Stomach (tissue), 4 donors: ENCODE data around the gene PTPRU.

Source experiments
- CTCF ChIP-seq, 7 experiments: fragments of 450-650 bp in 4 of 7; fragments of 200-600 bp in 3 of 7; sonication (generic) in 3 of 7; IDR thresholded peaks; one replicate each; pipeline ENCODE4 v1.5.1; 2016 to 2019; ENCODE audit warnings: antibody characterized with exemption in 7 of 7, control low read depth in 2 of 7, mild to moderate bottlenecking in 1 of 7
- POLR2A ChIP-seq, 4 donors: fragments of 450-650 bp; IDR thresholded peaks; one replicate each; pipeline ENCODE4 v1.6.1; 2016; ENCODE audit warnings: antibody characterized with exemption in 4 of 4, control low read depth in 2 of 4, mild to moderate bottlenecking in 1 of 4, moderate library complexity in 1 of 4
- POLR2AphosphoS5 ChIP-seq, 3 donors: sonication (generic); formaldehyde crosslinking; IDR thresholded peaks; one replicate each; pipeline ENCODE4 v1.6.1; 2016; ENCODE audit warnings: antibody characterized with exemption in 3 of 3

- TF ChIP-seq POLR2AphosphoS5 (IDR thresholded peaks at IDR 0.05), result no peak
- TF ChIP-seq POLR2A (IDR thresholded peaks at IDR 0.05), result no peak
- TF ChIP-seq CTCF (IDR thresholded peaks at IDR 0.05), result no peak
These were observed 3.9 kb upstream of the PTPRU start for GRCh38 chr1:29232387-29232786.
